ENCODE measurements around the gene FBRS. TPM values are rescaled to one million over a fixed set of nuclear protein-coding genes. Genes with fewer than 3 reads are reported as not detected.

Gene FBRS
- total and polyA plus RNA-seq, 2 of the 13 experiments (the other 11 are each of a cell fraction or from before 2014, with no cell fraction given): 13.7 to 16.2 TPM

DNA sequence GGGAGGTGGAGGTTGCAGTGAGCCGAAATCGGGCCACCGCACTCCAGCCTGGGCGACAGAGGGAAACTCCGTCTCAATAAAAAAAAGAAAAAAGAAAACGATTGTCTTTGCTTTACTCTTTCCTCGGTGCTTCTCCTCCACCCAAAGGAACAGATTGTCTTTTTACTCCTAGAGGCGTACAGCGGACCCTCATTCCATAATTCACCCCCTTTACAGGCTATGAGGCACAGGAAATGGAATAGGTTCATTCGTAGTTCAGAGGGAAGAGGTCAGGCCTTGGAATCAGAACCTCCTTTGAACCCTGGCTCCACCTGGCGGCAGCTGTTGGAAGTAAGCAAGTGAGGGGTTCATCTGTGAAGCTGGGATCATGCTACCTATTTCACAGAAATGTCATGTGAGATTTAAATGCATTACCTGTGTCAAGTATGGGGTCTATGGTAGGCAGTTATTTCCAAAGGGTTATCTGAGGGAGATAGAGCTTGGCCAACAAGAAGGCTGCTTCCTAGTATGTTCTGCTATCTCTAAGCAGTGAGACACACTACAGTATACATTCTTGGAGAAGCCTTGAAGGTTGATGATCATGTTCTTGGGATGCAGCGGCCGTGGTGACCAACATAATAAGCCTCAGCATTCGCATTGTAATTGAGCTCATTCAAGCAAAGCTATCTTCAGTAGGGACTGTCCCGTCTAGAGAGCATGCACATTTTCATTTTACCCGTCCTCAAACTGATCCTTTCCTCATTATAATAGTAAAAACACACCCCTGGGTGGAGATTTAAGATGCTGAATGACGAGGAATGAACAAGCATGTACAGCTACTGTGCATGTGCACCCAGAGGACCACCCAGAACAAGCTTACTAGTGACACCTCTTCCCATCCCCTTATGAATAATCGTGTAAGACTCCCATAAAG is 29.3 kb upstream of the FBRS start (continued):
- no peak for TF ChIP-seq ZZZ3 (CRISPR knock-in tag; IDR thresholded peaks at IDR 0.05; ENCODE audit: borderline replicate concordance)
- TF ChIP-seq TOE1 (CRISPR knock-in tag; IDR thresholded peaks at IDR 0.05): no peak
- TF ChIP-seq NCOA1 (CRISPR knock-in tag; IDR thresholded peaks at IDR 0.05): no peak
- no peak for TF ChIP-seq PLRG1 (conservative IDR thresholded peaks at IDR 0.05)
- no peak for TF ChIP-seq ZNF367 (CRISPR knock-in tag; IDR thresholded peaks at IDR 0.05; ENCODE audit: borderline replicate concordance)
- TF ChIP-seq CCAR2 (optimal IDR thresholded peaks at IDR 0.05; ENCODE audit: low read depth, low read length): no peak
- TF ChIP-seq ZNF382 (CRISPR knock-in tag; IDR thresholded peaks at IDR 0.05; ENCODE audit: borderline replicate concordance): no peak
- TF ChIP-seq EHMT2 (IDR thresholded peaks at IDR 0.05; ENCODE audit: borderline replicate concordance, low read depth, low read length): no peak
- no peak for TF ChIP-seq HNRNPLL (IDR thresholded peaks at IDR 0.05; ENCODE audit: low read depth, low read length, poor library complexity, severe bottlenecking)
- no peak for TF ChIP-seq TOPORS (CRISPR knock-in tag; IDR thresholded peaks at IDR 0.05)
- no peak; the same call in 1 of the 2 replicates for TF ChIP-seq ZNF772 (CRISPR knock-in tag; IDR thresholded peaks at IDR 0.05)
- 0 out of 2 replicates have a peak, but pooled peaks have one; percentile 17 for TF ChIP-seq RBFOX2 (IDR thresholded peaks at IDR 0.05; ENCODE audit: low read depth, low read length)
- no peak for TF ChIP-seq SOX6 (IDR thresholded peaks at IDR 0.05)
- TF ChIP-seq SOX6 (CRISPR knock-in tag; IDR thresholded peaks at IDR 0.05): peak; percentile 31; the same call in 1 of the 2 replicates
- 0 out of 4 replicates have a peak, but pooled peaks of 1 of the 2 experiments have one; percentile 21 for TF ChIP-seq KLF16 (CRISPR knock-in tag; IDR thresholded peaks at IDR 0.05)
- TF ChIP-seq ZNF577 (CRISPR knock-in tag; IDR thresholded peaks at IDR 0.05; ENCODE audit: borderline replicate concordance, low read depth): no peak
- no peak for TF ChIP-seq ATF7 (IDR thresholded peaks at IDR 0.05)
- TF ChIP-seq ATF7 (CRISPR knock-in tag; IDR thresholded peaks at IDR 0.05): no peak
- no peak for TF ChIP-seq PITX1 (CRISPR knock-in tag; IDR thresholded peaks at IDR 0.05)
- no peak for TF ChIP-seq RCOR2 (CRISPR knock-in tag; IDR thresholded peaks at IDR 0.05)
- peak; percentile 71 for TF ChIP-seq SAP130 (CRISPR knock-in tag; IDR thresholded peaks at IDR 0.05; ENCODE audit: low read depth)
- no peak for TF ChIP-seq SMAD1 (CRISPR knock-in tag; IDR thresholded peaks at IDR 0.05; ENCODE audit: borderline replicate concordance, low read depth)
- no peak for TF ChIP-seq TEAD2 (CRISPR knock-in tag; IDR thresholded peaks at IDR 0.05)
- TF ChIP-seq ZNF768 (CRISPR knock-in tag; IDR thresholded peaks at IDR 0.05): no peak
- no peak for TF ChIP-seq TCF7L2 (IDR thresholded peaks at IDR 0.05; ENCODE audit: low read depth, low read length)
- no peak for TF ChIP-seq ZNF30 (CRISPR knock-in tag; IDR thresholded peaks at IDR 0.05)
- TF ChIP-seq ZNF343 (CRISPR knock-in tag; IDR thresholded peaks at IDR 0.05): no peak
- TF ChIP-seq ZMYM2 (CRISPR knock-in tag; IDR thresholded peaks at IDR 0.05): no peak
- no peak for TF ChIP-seq TERF1 (CRISPR knock-in tag; IDR thresholded peaks at IDR 0.05)
- no peak for TF ChIP-seq SRF (IDR thresholded peaks at IDR 0.05; ENCODE audit: low read depth, low read length)
- TF ChIP-seq ZNF224 (CRISPR knock-in tag; IDR thresholded peaks at IDR 0.05): no peak
- no peak; the same call in 1 of the 2 replicates for TF ChIP-seq IKZF5 (CRISPR knock-in tag; IDR thresholded peaks at IDR 0.05)
